Measurements from ENCODE around the gene CLCN3. TPM values are rescaled to one million over a fixed set of nuclear protein-coding genes. Genes with fewer than 3 reads are reported as not detected.

The CLCN3 gene
- total RNA-seq, 5 donors from 2014 or later (not counting 1 experiment from before 2014, with no cell fraction given): 17.3 to 33.7 (median 30.8) TPM

- Histone ChIP-seq H3K27ac (ENCODE audit: low read length) (no peak overlapping the region), H3K27me3 (replicated peaks in 1 of 2; ENCODE audit: control insufficient read depth in 2 of 2, extremely low read depth in 1 of 2, insufficient read depth in 2 of 2, low read length in 1 of 2) (no peaks in the 10 kb centered on the region), H3K9me3 (no peaks in the 10 kb centered on the region), H3K4me1 (ENCODE audit: control insufficient read depth in 1 of 2, extremely low read depth in 1 of 2, insufficient read depth in 2 of 2, low read length in 2 of 2) (no peaks in the 10 kb centered on the region), H3K4me3 (ENCODE audit: control insufficient read depth in 1 of 2, extremely low read depth in 1 of 2, low read length in 1 of 2) (no peak overlapping the region), H3K36me3 (ENCODE audit: control insufficient read depth in 2 of 2, extremely low read depth in 1 of 2, insufficient read depth in 1 of 2, low read length in 1 of 2) (peaks cover 3 to 21% of the 10 kb centered on the region in 2 donors)
- DNase-seq: no peak
- CTCF ChIA-PET: interaction anchor here in 1 of 2 donors (0.5 kb wide), 1 partner anchor 87 kb away, joined by 6 read pairs; no protein-coding TSS in a partner anchor
- Mint-ChIP-seq H3K36me3 (peaks cover 42% of the 10 kb centered on the region), H3K27ac (no peak overlapping the region), H3K27me3 (no peaks in the 10 kb centered on the region), H3K4me3 (no peak overlapping the region), H3K9me3 (no peaks in the 10 kb centered on the region), H3K4me1 (peaks cover 5 to 9% (median 6%) of the 10 kb centered on the region in 3 donors)
- WGBS (ENCODE audit: insufficient coverage): no CpG with 5 or more reads among the region's 7 CpGs
- POLR2A ChIA-PET: no interaction called here
- ATAC-seq (replicated peaks in 1 of 4): no peak
Observed at GRCh38 chr4:169644802-169645201, 24.4 kb downstream of the CLCN3 start.

GRCh38 chr4:169645627-169646026 is 25.2 kb downstream of the CLCN3 start:
- Histone ChIP-seq H3K27me3 (replicated peaks in 1 of 2; ENCODE audit: control insufficient read depth in 2 of 2, extremely low read depth in 1 of 2, insufficient read depth in 2 of 2, low read length in 1 of 2) (no peaks in the 10 kb centered on the region), H3K4me3 (ENCODE audit: control insufficient read depth in 1 of 2, extremely low read depth in 1 of 2, low read length in 1 of 2) (no peak overlapping the region), H3K4me1 (ENCODE audit: control insufficient read depth in 1 of 2, extremely low read depth in 1 of 2, insufficient read depth in 2 of 2, low read length in 2 of 2) (no peaks in the 10 kb centered on the region), H3K27ac (ENCODE audit: low read length) (no peak overlapping the region), H3K36me3 (ENCODE audit: control insufficient read depth in 2 of 2, extremely low read depth in 1 of 2, insufficient read depth in 1 of 2, low read length in 1 of 2) (peaks cover 3 to 21% of the 10 kb centered on the region in 2 donors), H3K9me3 (no peaks in the 10 kb centered on the region)
- H3K36me3 Mint-ChIP-seq: peaks cover 35% of the 10 kb centered on the region
- H3K4me1 Mint-ChIP-seq: peaks cover 8 to 12% (median 12%) of the 10 kb centered on the region in 3 donors
- WGBS (ENCODE audit: insufficient coverage): no CpG with 5 or more reads among the region's 1 CpG
- no peaks in the 10 kb centered on the region for H3K27me3 Mint-ChIP-seq
- ATAC-seq (replicated peaks in 1 of 4) (no peak), DNase-seq (no peak)
- ChIA-PET POLR2A (interaction anchor here in 1 of 2 donors (0.5 kb wide), 1 partner anchor 30 kb away, joined by 3 read pairs; no protein-coding TSS in a partner anchor), CTCF (no interaction called here)
- H3K9me3 Mint-ChIP-seq: no peaks in the 10 kb centered on the region
- no peak overlapping the region for H3K4me3 Mint-ChIP-seq
- H3K27ac Mint-ChIP-seq: no peak overlapping the region

- Histone ChIP-seq H3K36me3 (ENCODE audit: control insufficient read depth in 2 of 2, extremely low read depth in 1 of 2, insufficient read depth in 1 of 2, low read length in 1 of 2) (peaks cover 0 to 11% of the 10 kb centered on the region in 2 donors), H3K4me1 (ENCODE audit: control insufficient read depth in 1 of 2, extremely low read depth in 1 of 2, insufficient read depth in 2 of 2, low read length in 2 of 2) (no peaks in the 10 kb centered on the region), H3K27me3 (replicated peaks in 1 of 2; ENCODE audit: control insufficient read depth in 2 of 2, extremely low read depth in 1 of 2, insufficient read depth in 2 of 2, low read length in 1 of 2) (no peaks in the 10 kb centered on the region), H3K4me3 (ENCODE audit: control insufficient read depth in 1 of 2, extremely low read depth in 1 of 2, low read length in 1 of 2) (no peak overlapping the region), H3K9me3 (no peaks in the 10 kb centered on the region), H3K27ac (ENCODE audit: low read length) (no peak overlapping the region)
- 96% methylated on average over 7 of the region's 7 CpGs for WGBS (ENCODE audit: insufficient coverage)
- H3K4me1 Mint-ChIP-seq: peaks cover 28 to 35% (median 34%) of the 10 kb centered on the region in 3 donors
- no peaks in the 10 kb centered on the region for H3K27me3 Mint-ChIP-seq
- ATAC-seq (replicated peaks in 1 of 4) (no peak), DNase-seq (no peak)
- H3K36me3 Mint-ChIP-seq: peaks cover 27% of the 10 kb centered on the region
- ChIA-PET POLR2A (no interaction called here), CTCF (interaction anchor here (0.6 to 1.1 kb wide), 4 partner anchors 10 to 394 kb away, joined by 3 to 9 read pairs (median 4); no protein-coding TSS in a partner anchor)
- H3K9me3 Mint-ChIP-seq: no peaks in the 10 kb centered on the region
- no peak overlapping the region for H3K27ac Mint-ChIP-seq
- H3K4me3 Mint-ChIP-seq: no peak overlapping the region
Observed at GRCh38 chr4:169649545-169650226, 29.3 kb downstream of the CLCN3 start.

- POLR2A ChIA-PET: interaction anchor here in 1 of 2 donors (0.6 kb wide), 1 partner anchor 16 kb away, joined by 3 read pairs; no protein-coding TSS in a partner anchor
- Histone ChIP-seq H3K4me1 (ENCODE audit: control insufficient read depth in 1 of 2, extremely low read depth in 1 of 2, insufficient read depth in 2 of 2, low read length in 2 of 2) (no peaks in the 10 kb centered on the region), H3K4me3 (ENCODE audit: control insufficient read depth in 1 of 2, extremely low read depth in 1 of 2, low read length in 1 of 2) (no peak overlapping the region), H3K9me3 (no peaks in the 10 kb centered on the region), H3K36me3 (ENCODE audit: control insufficient read depth in 2 of 2, extremely low read depth in 1 of 2, insufficient read depth in 1 of 2, low read length in 1 of 2) (peaks cover 2 to 4% of the 10 kb centered on the region in 2 donors), H3K27me3 (replicated peaks in 1 of 2; ENCODE audit: control insufficient read depth in 2 of 2, extremely low read depth in 1 of 2, insufficient read depth in 2 of 2, low read length in 1 of 2) (no peaks in the 10 kb centered on the region), H3K27ac (ENCODE audit: low read length) (no peak overlapping the region)
- ATAC-seq (replicated peaks in 1 of 4) (no peak), DNase-seq (no peak)
- WGBS (ENCODE audit: insufficient coverage): no CpG with 5 or more reads among the region's 3 CpGs
- Mint-ChIP-seq H3K9me3 (no peaks in the 10 kb centered on the region), H3K27ac (no peak overlapping the region), H3K36me3 (peaks cover 27% of the 10 kb centered on the region), H3K27me3 (no peaks in the 10 kb centered on the region), H3K4me1 (peaks cover 28 to 35% (median 34%) of the 10 kb centered on the region in 3 donors), H3K4me3 (no peak overlapping the region)
- CTCF ChIA-PET: interaction anchor here (0.6 to 1.1 kb wide), 4 partner anchors 9 to 1010 kb away, joined by 3 to 4 read pairs (median 4); no protein-coding TSS in a partner anchor
Observed at GRCh38 chr4:169650227-169650936, 30.0 kb downstream of the CLCN3 start.

- peaks cover 32% of the 10 kb centered on the region for H3K36me3 Mint-ChIP-seq
- Histone ChIP-seq H3K36me3 (ENCODE audit: control insufficient read depth in 2 of 2, extremely low read depth in 1 of 2, insufficient read depth in 1 of 2, low read length in 1 of 2) (peaks cover 3 to 5% of the 10 kb centered on the region in 2 donors), H3K27ac (ENCODE audit: low read length) (no peak overlapping the region), H3K4me3 (ENCODE audit: control insufficient read depth in 1 of 2, extremely low read depth in 1 of 2, low read length in 1 of 2) (no peak overlapping the region), H3K4me1 (ENCODE audit: control insufficient read depth in 1 of 2, extremely low read depth in 1 of 2, insufficient read depth in 2 of 2, low read length in 2 of 2) (no peaks in the 10 kb centered on the region), H3K27me3 (replicated peaks in 1 of 2; ENCODE audit: control insufficient read depth in 2 of 2, extremely low read depth in 1 of 2, insufficient read depth in 2 of 2, low read length in 1 of 2) (no peaks in the 10 kb centered on the region), H3K9me3 (no peaks in the 10 kb centered on the region)
- H3K9me3 Mint-ChIP-seq: no peaks in the 10 kb centered on the region
- no peak overlapping the region for H3K4me3 Mint-ChIP-seq
- no peak for ATAC-seq (replicated peaks in 1 of 4)
- no peak overlapping the region for H3K27ac Mint-ChIP-seq
- peaks cover 35 to 43% (median 40%) of the 10 kb centered on the region in 3 donors for H3K4me1 Mint-ChIP-seq
- H3K27me3 Mint-ChIP-seq: no peaks in the 10 kb centered on the region
- DNase-seq: no peak
- ChIA-PET POLR2A (no interaction called here), CTCF (interaction anchor here in 1 of 2 donors (1.0 kb wide), 1 partner anchor 28 kb away, joined by 3 read pairs; no protein-coding TSS in a partner anchor)
Observed at GRCh38 chr4:169652535-169652934, 32.2 kb downstream of the CLCN3 start.

- no peak for DNase-seq
- H3K4me3 ChIP-seq (ENCODE audit: control insufficient read depth in 1 of 2, extremely low read depth in 1 of 2, low read length in 1 of 2): no peak overlapping the region
- Mint-ChIP-seq H3K4me3 (no peak overlapping the region), H3K4me1 (peaks cover 41 to 52% (median 46%) of the 10 kb centered on the region in 3 donors), H3K36me3 (peaks cover 26% of the 10 kb centered on the region), H3K9me3 (no peaks in the 10 kb centered on the region), H3K27ac (no peak overlapping the region), H3K27me3 (no peaks in the 10 kb centered on the region)
- no peaks in the 10 kb centered on the region for H3K27me3 ChIP-seq (replicated peaks in 1 of 2; ENCODE audit: control insufficient read depth in 2 of 2, extremely low read depth in 1 of 2, insufficient read depth in 2 of 2, low read length in 1 of 2)
- ChIA-PET CTCF (interaction anchor here (0.7 to 1.0 kb wide), 2 partner anchors 14 to 399 kb away, joined by 3 to 4 read pairs; no protein-coding TSS in a partner anchor), POLR2A (interaction anchor here (0.6 to 0.7 kb wide), 2 partner anchors 61 to 671 kb away, joined by 3 to 4 read pairs; no protein-coding TSS in a partner anchor)
- H3K4me1 ChIP-seq (ENCODE audit: control insufficient read depth in 1 of 2, extremely low read depth in 1 of 2, insufficient read depth in 2 of 2, low read length in 2 of 2): no peaks in the 10 kb centered on the region
- no peak overlapping the region for H3K27ac ChIP-seq (ENCODE audit: low read length)
- ATAC-seq (replicated peaks in 1 of 4): no peak
- peaks cover 3 to 5% of the 10 kb centered on the region in 2 donors for H3K36me3 ChIP-seq (ENCODE audit: control insufficient read depth in 2 of 2, extremely low read depth in 1 of 2, insufficient read depth in 1 of 2, low read length in 1 of 2)
- 93% methylated on average over 3 of the region's 6 CpGs for WGBS (ENCODE audit: insufficient coverage)
- H3K9me3 ChIP-seq: no peaks in the 10 kb centered on the region
Observed at GRCh38 chr4:169655401-169655800, 35.0 kb downstream of the CLCN3 start.

Data from T-cell (primary cell).